Measurements from ENCODE around the gene CFAP45. TPM values are rescaled to one million over a fixed set of nuclear protein-coding genes. Genes with fewer than 3 reads are reported as not detected.
A peak's percentile ranks its signal among the peaks of the same experiment; 100 is the strongest.

Gene CFAP45
- total RNA-seq, 1 donor from 2014 or later = 0.46 TPM

DNA sequence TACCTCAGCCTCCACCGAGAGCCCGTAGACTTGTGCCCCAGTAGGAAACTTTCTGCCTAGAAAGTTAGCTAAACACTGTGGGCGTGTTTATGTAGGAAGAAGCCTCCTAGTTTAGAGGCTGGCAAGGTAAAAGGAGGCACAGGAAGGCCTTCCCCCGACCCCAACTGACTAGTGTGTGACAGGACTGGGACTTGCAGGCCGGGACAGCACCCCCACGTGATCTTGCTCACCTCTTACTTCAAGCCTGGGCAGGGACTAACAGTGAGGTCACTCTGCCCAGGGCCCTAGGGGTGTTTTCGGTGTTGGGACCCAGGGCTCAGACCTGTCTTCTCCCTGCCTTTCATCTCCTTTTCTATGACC, 25.7 kb upstream of the CFAP45 start:
- TF ChIP-seq, protein P1, sequence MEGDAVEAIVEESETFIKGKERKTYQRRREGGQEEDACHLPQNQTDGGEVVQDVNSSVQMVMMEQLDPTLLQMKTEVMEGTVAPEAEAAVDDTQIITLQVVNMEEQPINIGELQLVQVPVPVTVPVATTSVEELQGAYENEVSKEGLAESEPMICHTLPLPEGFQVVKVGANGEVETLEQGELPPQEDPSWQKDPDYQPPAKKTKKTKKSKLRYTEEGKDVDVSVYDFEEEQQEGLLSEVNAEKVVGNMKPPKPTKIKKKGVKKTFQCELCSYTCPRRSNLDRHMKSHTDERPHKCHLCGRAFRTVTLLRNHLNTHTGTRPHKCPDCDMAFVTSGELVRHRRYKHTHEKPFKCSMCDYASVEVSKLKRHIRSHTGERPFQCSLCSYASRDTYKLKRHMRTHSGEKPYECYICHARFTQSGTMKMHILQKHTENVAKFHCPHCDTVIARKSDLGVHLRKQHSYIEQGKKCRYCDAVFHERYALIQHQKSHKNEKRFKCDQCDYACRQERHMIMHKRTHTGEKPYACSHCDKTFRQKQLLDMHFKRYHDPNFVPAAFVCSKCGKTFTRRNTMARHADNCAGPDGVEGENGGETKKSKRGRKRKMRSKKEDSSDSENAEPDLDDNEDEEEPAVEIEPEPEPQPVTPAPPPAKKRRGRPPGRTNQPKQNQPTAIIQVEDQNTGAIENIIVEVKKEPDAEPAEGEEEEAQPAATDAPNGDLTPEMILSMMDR (conservative IDR thresholded peaks at IDR 0.05; ENCODE audit: low read depth, low read length) = no peak
- no peak for DNase-seq (ENCODE audit: low read depth)
- peak overlapping the region; percentile 95 for H3K4me3 ChIP-seq (ENCODE audit: low read depth, low read length)

DNA sequence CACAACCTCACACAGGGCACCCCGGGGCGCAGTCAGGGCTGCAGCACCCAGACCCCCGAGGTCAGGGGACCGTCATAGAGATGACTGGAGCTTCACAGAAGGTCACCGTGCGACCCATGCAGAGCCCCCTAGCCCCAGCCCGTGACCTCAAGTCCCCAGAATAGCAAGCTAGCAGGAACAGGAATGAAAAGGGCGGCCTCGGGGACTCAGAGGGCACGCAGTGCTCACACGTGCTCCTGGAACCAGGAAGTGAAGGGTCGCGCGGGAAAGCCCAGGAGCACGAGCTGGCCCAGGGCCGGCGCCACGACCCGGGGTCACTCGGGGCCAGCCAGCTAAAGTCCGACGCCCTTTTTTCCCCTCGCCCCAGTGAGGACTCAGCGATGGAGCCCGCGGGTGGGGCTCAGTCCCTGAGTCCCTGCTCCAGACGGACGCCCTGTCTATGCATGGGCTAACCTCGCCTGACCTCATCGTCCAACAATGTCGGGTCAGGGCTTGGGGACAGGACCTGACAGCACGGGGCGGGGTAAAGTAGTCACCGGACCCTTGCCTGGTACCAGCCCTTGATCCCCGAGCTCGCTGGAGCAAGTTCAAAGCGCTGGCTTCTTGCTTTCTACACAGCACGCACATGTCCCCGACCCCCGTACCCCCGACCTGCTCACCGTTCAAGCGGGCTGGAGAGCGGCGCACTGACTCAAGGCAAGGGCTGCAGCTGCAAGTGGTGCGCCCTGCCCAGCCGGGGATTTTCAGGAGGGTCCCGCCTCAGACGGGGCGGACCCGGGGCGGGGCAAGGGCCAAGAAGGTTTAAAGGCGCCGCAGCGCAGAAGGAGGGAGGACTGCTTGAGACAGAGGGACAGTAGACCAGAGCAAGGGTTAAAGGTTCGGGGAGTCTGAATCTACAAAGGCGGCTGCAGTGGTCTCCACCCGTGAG, 25.1 kb upstream of the CFAP45 start, which contains the start of gene TAGLN2:
Gene TAGLN2 (minus strand): TSS at position 717 of the 928 bp plus-strand sequence. CDS start 4,998 bp downstream, outside the sequence.
- TF ChIP-seq, protein P1 (conservative IDR thresholded peaks at IDR 0.05; ENCODE audit: low read depth, low read length) = no peak
- peak within 1 kb of the TSS; percentile 95 for H3K4me3 ChIP-seq (ENCODE audit: low read depth, low read length)
- no peak for DNase-seq (ENCODE audit: low read depth)

DNA sequence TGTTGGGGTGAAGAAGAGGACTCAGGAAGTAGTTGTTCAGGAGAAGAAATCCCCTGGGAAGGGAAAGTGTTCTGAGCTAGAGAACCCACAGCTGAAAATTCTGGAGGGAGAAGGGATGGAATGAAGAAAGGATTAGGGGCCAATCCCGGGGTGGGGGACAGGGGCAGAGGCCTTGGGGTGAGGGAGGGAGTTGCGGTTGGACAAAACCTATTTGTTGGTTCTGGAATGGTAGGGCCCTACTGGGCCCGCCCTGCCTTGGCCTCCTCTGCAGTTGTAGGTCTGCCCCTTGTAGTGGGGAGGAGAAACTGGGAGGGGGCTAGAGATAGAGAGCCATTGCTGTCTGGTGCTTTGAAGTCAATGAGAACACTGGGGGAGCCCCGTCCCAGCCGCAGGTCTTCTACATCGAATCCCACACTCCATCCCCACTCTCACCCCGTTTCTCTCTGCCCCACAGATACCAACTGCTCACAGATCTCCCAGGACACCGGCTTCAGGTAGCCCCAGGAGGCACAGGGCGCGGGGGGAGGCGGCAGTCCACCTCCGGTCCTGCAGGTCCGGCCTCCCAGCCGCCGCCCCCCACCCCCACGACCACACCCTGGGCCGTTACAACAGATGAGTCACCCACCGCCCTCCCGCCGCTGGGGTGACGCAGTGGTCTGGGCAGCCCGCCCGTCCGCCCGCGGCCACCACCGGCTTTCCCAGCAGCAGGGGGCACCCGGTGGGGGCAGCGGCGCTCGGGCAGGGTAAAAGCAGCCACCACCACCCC, 24.2 kb upstream of the CFAP45 start:
- no peak for DNase-seq (ENCODE audit: low read depth)
- TF ChIP-seq, protein P1 (conservative IDR thresholded peaks at IDR 0.05; ENCODE audit: low read depth, low read length) = peak; percentile 16

GRCh38 chr1:159923203-159924024, 23.4 kb upstream of the CFAP45 start:
- TF ChIP-seq, protein P1 (conservative IDR thresholded peaks at IDR 0.05; ENCODE audit: low read depth, low read length) = no peak

More for the DNA sequence above, 24.2 kb upstream of the CFAP45 start:
- peak overlapping the region; percentile 95 for H3K4me3 ChIP-seq (ENCODE audit: low read depth, low read length)

DNA sequence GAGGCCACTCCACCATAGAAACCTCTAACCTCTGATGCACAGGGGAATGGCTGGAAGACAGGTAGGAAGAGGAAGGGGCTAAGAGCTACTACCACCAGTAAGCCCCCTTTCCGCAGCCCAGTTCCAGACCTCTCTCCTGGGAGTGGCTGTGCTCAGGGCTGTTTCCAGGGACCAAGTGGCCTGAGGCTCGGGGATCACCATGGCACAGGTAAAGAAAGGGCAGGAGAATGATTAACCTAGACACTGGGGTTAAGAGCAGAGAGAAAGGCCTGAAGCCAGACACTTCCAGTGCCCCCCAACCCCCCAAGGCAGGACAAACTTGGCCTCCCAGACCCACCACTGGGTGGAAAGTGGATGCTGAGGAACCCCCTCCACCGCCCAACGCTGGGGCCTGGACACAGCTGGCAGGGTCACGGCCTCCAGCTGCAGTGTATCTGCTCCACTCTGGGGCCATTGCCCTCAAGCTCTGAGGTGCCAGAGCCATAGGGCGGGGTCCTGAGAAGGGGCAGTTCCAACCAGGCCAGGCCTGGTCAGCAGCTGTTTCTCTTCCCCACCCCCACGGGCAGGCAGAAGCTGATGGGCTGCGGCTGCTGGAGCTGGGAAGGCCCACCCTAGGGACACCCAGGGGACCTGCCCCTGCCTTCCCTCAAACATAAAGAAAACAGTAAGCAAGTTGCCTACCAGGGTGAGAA, 22.7 kb upstream of the CFAP45 start:
- DNase-seq (ENCODE audit: low read depth) = no peak
- TF ChIP-seq, protein P1 (conservative IDR thresholded peaks at IDR 0.05; ENCODE audit: low read depth, low read length) = no peak

More at GRCh38 chr1:159923203-159924024, 23.4 kb upstream of the CFAP45 start:
- no peak for DNase-seq (ENCODE audit: low read depth)
- H3K4me3 ChIP-seq (ENCODE audit: low read depth, low read length) = peak overlapping the region; percentile 95

More for the DNA sequence above, 22.7 kb upstream of the CFAP45 start:
- peak overlapping the region; percentile 95 for H3K4me3 ChIP-seq (ENCODE audit: low read depth, low read length)

Measured in epithelial cell of proximal tubule (primary cell).